PC-9 (cell line): ENCODE results near the gene EPHB2. TPM values are rescaled to one million over a fixed set of nuclear protein-coding genes. Genes with fewer than 3 reads are reported as not detected.

Source experiments
- BruUV-seq: library from RNA; stranded (reverse); fragments of 400-500 nt; replicated peaks from 2 replicates; lab custom pipeline; 2021; lab: Mats Ljungman, UMichigan
- CTCF ChIA-PET: fragments of 300-600 bp; sonication (Branson Sonifier 250); formaldehyde crosslinking; loops from one replicate; lab custom pipeline; 2022; ENCODE audit warnings: antibody characterized with exemption; lab: Charles Lee
- POLR2A ChIA-PET: fragments of 300-600 bp; sonication (Branson Sonifier 250); formaldehyde crosslinking; loops from one replicate; lab custom pipeline; 2022; ENCODE audit warnings: antibody characterized with exemption; ENCODE audit not compliant: unreplicated experiment; lab: Charles Lee
- DNase-seq, 2 experiments: peaks; one replicate each; pipeline versions ENCODE4 v3.0.0 to v3.0.0-alpha.2; 2015 to 2022; ENCODE audit warnings: mixed read lengths in 1 of 2
- H2AFZ ChIP-seq: fragments of 200-600 bp; sonication (generic); 2 replicates; pipeline ENCODE4 v1.8.1; 2017; ENCODE audit warnings: antibody characterized with exemption
- H3F3A ChIP-seq: fragments of 200-600 bp; sonication (generic); 2 replicates; pipeline ENCODE4 v1.8.1; 2017; ENCODE audit warnings: antibody characterized with exemption, mild to moderate bottlenecking, low read depth; ENCODE audit not compliant: insufficient read depth
- H3K27ac ChIP-seq: fragments of 200-600 bp; sonication (generic); 2 replicates; pipeline ENCODE4 v1.6.1; 2016; ENCODE audit warnings: mixed run types
- H3K27me3 ChIP-seq: fragments of 200-600 bp; sonication (generic); 2 replicates; pipeline ENCODE4 v1.6.1; 2016; ENCODE audit warnings: low read depth, mixed run types; ENCODE audit not compliant: insufficient read depth
- H3K36me3 ChIP-seq: fragments of 200-600 bp; sonication (generic); 2 replicates; pipeline ENCODE4 v1.6.1; 2016; ENCODE audit warnings: low read depth, mixed run types
- H3K4me1 ChIP-seq: fragments of 200-600 bp; sonication (generic); replicated peaks from 2 replicates; pipeline ENCODE4 v1.6.1; 2016; ENCODE audit warnings: mixed run types; ENCODE audit not compliant: insufficient read depth
- H3K4me2 ChIP-seq: fragments of 200-600 bp; sonication (generic); 2 replicates; pipeline ENCODE4 v1.6.1; 2017; ENCODE audit warnings: mixed run types
- H3K4me3 ChIP-seq: fragments of 200-600 bp; sonication (generic); 2 replicates; pipeline ENCODE4 v1.6.1; 2016; ENCODE audit warnings: mixed run types
- H3K79me2 ChIP-seq: fragments of 200-600 bp; sonication (generic); 2 replicates; pipeline ENCODE4 v1.6.1; 2017; ENCODE audit warnings: low read depth, mixed run types
- H3K9me2 ChIP-seq: fragments of 200-600 bp; sonication (generic); 2 replicates; pipeline ENCODE4 v1.8.1; 2017; ENCODE audit warnings: mild to moderate bottlenecking; ENCODE audit not compliant: insufficient read depth
- H3K9me3 ChIP-seq: fragments of 200-600 bp; sonication (generic); 2 replicates; pipeline ENCODE4 v1.8.1; 2016; ENCODE audit warnings: low read depth; ENCODE audit not compliant: insufficient read depth
- H4K20me1 ChIP-seq: fragments of 200-600 bp; sonication (generic); 2 replicates; pipeline ENCODE4 v1.8.1; 2017; ENCODE audit not compliant: insufficient read depth
- EZH2 ChIP-seq: fragments of 200-600 bp; sonication (generic); IDR thresholded peaks from 2 replicates; pipeline ENCODE4 v1.8.0; 2017; ENCODE audit warnings: antibody characterized with exemption, low read depth
- intact Hi-C: fragments of 100-400 bp; cut with micrococcal nuclease; formaldehyde crosslinking; loops from one replicate; pipeline ENCODE4 v1.10.0; 2022; ENCODE audit not compliant: unreplicated experiment
- total RNA-seq: library from RNA; stranded (reverse); gene quantifications from 2 replicates; pipeline ENCODE4 v1.2.3, GENCODE V29; 2021
- TF ChIP-seq, protein P1 (sequence below): fragments of 200-600 bp; sonication (generic); conservative IDR thresholded peaks from 2 replicates; pipeline ENCODE4 v1.6.1; 2017; ENCODE audit warnings: mixed run types, antibody characterized with exemption, mild to moderate bottlenecking, moderate library complexity

Gene EPHB2
- total RNA-seq, 1 experiment from 2014 or later, result 26.7 TPM

- Histone ChIP-seq H2AFZ (no peak overlapping the region), H3K27me3 (no peaks in the 10 kb centered on the region), H3K9me2 (no peaks in the 10 kb centered on the region), H3K36me3 (no peaks in the 10 kb centered on the region), H3K27ac (peak overlapping the region; percentile 89), H3K79me2 (no peaks in the 10 kb centered on the region), H3K9me3 (no peaks in the 10 kb centered on the region), H3K4me1 (peaks cover 58% of the 10 kb centered on the region), H3F3A (peaks cover 52% of the 10 kb centered on the region), H3K4me3 (no peak overlapping the region), H4K20me1 (no peaks in the 10 kb centered on the region), H3K4me2 (peak overlapping the region; percentile 62)
- DNase-seq, result peak; percentile 16 to 81
- TF ChIP-seq, protein P1, sequence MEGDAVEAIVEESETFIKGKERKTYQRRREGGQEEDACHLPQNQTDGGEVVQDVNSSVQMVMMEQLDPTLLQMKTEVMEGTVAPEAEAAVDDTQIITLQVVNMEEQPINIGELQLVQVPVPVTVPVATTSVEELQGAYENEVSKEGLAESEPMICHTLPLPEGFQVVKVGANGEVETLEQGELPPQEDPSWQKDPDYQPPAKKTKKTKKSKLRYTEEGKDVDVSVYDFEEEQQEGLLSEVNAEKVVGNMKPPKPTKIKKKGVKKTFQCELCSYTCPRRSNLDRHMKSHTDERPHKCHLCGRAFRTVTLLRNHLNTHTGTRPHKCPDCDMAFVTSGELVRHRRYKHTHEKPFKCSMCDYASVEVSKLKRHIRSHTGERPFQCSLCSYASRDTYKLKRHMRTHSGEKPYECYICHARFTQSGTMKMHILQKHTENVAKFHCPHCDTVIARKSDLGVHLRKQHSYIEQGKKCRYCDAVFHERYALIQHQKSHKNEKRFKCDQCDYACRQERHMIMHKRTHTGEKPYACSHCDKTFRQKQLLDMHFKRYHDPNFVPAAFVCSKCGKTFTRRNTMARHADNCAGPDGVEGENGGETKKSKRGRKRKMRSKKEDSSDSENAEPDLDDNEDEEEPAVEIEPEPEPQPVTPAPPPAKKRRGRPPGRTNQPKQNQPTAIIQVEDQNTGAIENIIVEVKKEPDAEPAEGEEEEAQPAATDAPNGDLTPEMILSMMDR, result no peak
- no peak for TF ChIP-seq EZH2
- CTCF ChIA-PET, result no interaction called here
- BruUV-seq, result no TSS peak
- intact Hi-C loops, result loop anchor here (1.0 kb wide), 3 partner anchors 77 to 112 kb away; no protein-coding TSS in a partner anchor
- POLR2A ChIA-PET, result no interaction called here
These were observed 40.0 kb downstream of the EPHB2 start for GRCh38 chr1:22750685-22751051.

GRCh38 chr1:22751124-22751531, 40.5 kb downstream of the EPHB2 start:
- H3K9me3 ChIP-seq, result no peaks in the 10 kb centered on the region
- no peak overlapping the region for H2AFZ ChIP-seq
- POLR2A ChIA-PET, result no interaction called here
- CTCF ChIA-PET, result interaction anchor here (0.6 to 0.9 kb wide), 2 partner anchors 111 to 112 kb away, joined by 3 to 4 read pairs; no protein-coding TSS in a partner anchor
- no peaks in the 10 kb centered on the region for H3K27me3 ChIP-seq
- H3K27ac ChIP-seq, result peak overlapping the region; percentile 89
- peaks cover 53% of the 10 kb centered on the region for H3K4me1 ChIP-seq
- peak; percentile 35 to 56 for DNase-seq
- intact Hi-C loops, result loop anchor here (1.0 kb wide), 1 partner anchor 76 kb away; no protein-coding TSS in a partner anchor
- H3F3A ChIP-seq, result peaks cover 49% of the 10 kb centered on the region
- H3K79me2 ChIP-seq, result no peaks in the 10 kb centered on the region
- BruUV-seq, result no TSS peak
- H4K20me1 ChIP-seq, result no peaks in the 10 kb centered on the region
- H3K4me3 ChIP-seq, result no peak overlapping the region
- TF ChIP-seq, protein P1, result no peak
- TF ChIP-seq EZH2, result no peak
- H3K4me2 ChIP-seq, result peak overlapping the region; percentile 62
- no peaks in the 10 kb centered on the region for H3K9me2 ChIP-seq
- no peaks in the 10 kb centered on the region for H3K36me3 ChIP-seq

DNA sequence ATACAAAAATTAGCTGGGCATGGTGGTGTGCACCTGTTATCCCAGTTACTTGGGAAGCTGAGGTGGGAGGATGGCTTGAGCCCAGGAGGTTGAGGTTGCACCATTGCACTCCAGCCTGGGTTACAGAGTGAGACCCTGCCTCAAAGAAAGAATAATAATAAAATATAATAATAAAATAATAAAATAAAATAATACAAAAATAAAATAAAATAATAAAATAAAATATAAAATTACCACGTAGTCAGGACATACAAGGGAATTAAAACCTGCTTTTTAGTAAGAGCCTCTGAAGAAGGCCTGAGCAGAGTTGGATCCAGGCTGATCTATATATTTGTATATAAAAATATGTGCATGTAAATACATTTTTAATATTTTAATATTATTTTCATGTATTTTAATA, 41.7 kb downstream of the EPHB2 start:
- ChIA-PET CTCF (no interaction called here), POLR2A (no interaction called here)
- no peak overlapping the region for H3K4me3 ChIP-seq
- intact Hi-C loops, result no loop called here
- H4K20me1 ChIP-seq, result no peaks in the 10 kb centered on the region
- DNase-seq, result no peak
- no TSS peak for BruUV-seq
- peaks cover 41% of the 10 kb centered on the region for H3K4me1 ChIP-seq
- TF ChIP-seq, protein P1, result no peak
- TF ChIP-seq EZH2, result no peak
- no peak overlapping the region for H2AFZ ChIP-seq
- no peaks in the 10 kb centered on the region for H3K9me2 ChIP-seq
- no peaks in the 10 kb centered on the region for H3K27me3 ChIP-seq
- H3K36me3 ChIP-seq, result no peaks in the 10 kb centered on the region
- H3K79me2 ChIP-seq, result no peaks in the 10 kb centered on the region
- no peaks in the 10 kb centered on the region for H3K9me3 ChIP-seq
- H3K4me2 ChIP-seq, result no peak overlapping the region
- H3F3A ChIP-seq, result peaks cover 38% of the 10 kb centered on the region
- H3K27ac ChIP-seq, result no peak overlapping the region
